Glomerular endothelial cell (primary cell): ENCODE results near the gene MYO5A. TPM values are rescaled to one million over a fixed set of nuclear protein-coding genes. Genes with fewer than 3 reads are reported as not detected.

Experiments
- DNase-seq: peaks from one replicate; pipeline ENCODE4 v3.0.0-alpha.2; 2011; ENCODE audit warnings: low read depth, low spot score; ENCODE audit errors: extremely low read depth
- total RNA-seq: library from RNA; depleted of rRNA; stranded (reverse); fragments of >200 nt; gene quantifications from 2 replicates; pipeline ENCODE4 v1.2.3, GENCODE V29; 2015

MYO5A gene
- total RNA-seq, 1 donor from 2014 or later: 70.9 TPM

DNA sequence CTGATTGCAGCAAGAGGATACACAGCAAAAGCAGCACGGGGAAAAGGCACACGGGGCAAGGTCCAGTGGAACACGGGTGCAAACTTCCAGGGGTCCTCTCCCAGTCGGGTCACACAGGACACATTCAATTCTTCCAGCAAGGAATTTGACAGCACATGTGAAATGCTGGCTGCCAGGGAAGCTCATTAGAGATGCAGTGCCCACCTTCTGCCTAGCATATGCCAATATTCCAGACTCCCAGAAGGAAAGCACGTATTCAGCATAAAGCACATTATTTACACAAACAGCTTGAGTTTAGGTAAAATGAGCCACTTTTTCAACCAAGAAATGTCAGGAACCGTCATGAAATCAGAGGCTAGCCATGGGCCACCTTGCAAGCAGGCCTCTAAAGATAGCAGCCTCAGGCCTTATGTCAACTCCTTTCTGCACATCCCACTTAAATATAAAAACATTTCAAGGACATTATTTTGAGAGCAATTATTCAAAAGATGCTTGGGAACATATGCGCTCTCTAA lies 252.4 kb downstream of the MYO5A start:
- DNase-seq: no peak

DNA sequence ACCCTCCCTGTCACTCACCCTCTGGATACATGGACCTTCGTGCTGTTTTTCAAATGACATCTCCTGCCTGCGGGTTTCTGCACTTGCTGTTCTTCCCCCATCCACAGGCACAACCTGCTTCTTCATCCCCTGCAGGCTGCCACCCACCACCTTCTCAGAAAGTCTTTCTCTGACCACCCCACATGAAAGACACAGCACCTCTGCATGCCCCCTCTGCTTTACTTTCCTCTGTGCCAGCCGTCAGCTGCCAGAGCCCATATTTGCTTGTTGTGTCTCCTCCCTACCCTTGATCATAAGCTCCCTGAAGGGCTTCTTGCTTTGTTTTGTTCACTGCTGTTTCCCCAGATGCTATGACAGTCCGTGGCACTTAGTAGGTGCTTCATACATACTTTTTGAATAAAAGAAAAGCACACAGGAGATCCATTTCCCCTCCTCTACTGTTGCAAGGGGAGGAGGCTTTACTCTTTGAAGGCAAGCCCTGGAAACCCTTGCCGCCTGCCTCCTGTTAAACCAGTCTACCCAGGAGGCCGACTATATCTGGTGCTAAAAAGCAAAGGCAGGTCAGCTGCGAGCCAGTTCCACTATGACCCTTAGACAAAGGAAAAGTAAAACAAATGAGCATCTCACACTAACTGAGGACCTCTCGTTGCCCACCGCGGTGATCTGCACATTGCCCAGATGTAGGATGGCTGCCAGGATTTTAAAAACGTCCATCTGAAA lies 265.0 kb downstream of the MYO5A start:
- no peak for DNase-seq

DNA sequence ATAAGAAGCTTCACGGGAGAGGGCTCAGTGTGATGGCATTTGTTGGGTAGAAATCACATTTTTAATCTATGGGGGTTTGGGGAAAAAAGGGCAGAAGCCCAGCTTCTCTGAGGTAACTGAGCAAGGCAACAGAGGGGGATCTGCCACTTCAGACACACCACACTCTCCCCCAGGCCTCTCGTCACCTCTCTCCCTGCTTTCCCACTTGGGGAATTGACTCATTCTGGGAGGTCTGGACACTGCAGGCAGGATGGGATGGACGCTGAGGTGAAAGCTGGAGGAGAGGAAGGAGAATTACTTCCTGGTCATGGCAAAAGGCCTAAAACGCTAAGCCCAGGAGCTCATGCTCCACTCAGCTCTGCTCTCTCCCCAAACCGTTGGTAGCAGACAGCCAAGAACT lies 266.3 kb downstream of the MYO5A start:
- DNase-seq: no peak

DNA sequence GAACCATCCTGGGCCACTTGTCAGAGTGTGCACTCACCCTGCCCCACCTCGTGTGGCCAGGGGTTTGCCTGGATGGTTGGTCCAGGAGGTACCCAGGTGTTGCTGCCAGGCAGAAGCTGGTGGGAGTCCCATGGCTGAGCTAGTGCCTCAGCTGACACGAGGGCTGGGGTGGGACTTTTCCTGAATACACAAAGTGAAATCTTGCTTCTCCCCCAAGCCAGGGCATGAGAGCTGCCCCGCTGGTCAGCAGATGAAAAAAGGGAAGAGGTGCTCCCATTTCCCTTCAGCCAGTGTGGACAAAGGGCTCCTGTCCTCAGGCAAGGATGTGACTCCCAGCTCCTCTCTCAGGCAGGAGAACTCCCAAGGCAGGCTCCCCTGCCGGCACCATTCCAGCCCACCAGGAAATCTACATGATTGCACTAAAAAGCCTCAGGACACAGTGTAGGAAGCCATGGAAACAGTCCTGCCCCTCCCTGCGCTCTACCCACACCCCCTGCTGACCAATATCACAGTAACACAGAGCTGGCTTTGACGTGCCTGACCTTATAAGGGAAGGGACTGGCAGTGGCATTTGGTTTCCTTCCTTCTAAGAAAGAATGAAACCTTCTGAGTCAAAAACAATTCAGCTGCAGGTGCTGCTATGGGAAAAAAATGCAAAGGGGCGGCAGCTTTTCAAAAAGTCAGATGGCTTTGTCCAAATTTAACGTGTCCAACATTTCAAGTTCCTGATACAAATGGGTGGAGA lies 267.0 kb downstream of the MYO5A start:
- peak; percentile 93 for DNase-seq

DNA sequence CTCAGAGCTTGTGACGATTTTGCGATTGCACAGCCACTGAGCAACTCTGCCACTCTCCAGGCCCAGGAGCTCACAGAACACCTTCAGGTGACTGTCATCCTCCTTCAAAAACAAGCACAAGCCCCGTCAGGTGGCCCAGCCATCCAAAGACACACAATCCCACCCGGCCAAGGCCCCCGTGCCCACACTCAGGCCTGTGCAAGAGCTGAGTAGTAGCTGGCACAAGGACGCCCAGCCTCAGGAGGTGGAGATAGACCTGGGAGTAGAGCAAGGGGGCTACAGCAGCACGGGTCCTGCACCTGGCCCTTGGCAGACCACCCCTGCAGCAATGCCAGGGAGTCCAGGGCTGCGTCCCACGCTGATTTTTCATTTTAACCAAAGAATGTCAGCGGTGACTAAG lies 267.7 kb downstream of the MYO5A start:
- DNase-seq: no peak

DNA sequence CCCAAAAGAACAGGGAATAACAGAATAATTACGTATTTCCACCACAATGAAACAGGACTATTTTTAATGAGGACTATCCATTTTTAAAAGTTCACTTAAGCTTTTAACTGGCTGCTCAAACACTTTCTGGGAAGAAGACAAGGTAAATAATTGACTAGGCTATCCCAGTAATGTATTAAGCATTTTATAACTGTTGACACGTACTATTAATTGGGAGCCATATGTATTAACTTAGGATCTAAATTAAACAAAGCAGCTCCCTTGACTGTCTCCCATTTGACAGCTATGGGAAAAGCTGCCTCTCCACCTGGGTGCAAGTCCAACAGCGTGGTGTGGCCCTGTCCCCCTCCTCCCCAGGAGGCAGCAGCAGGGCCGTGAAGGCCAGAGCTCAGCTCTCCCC lies 269.2 kb downstream of the MYO5A start:
- DNase-seq: no peak

DNA sequence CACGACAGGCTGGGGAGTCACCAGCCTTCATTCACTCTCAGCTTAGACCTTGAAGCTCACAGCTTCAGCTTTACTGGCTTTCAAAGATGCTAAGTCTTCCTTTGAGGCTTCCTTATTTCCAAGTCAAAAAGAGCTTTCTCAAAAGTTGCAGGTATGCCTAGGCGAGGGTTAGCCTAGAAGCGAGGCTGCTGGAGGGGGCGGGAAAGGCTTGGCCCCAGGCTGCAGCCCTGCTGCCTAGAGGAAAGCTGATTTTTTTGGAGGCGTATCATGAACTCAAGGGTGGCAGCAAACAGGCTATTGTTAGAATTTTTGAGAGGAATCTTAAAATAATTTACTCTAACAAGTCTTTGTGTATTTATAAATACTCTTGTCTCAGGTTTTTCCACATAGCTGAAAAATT lies 270.2 kb downstream of the MYO5A start:
- DNase-seq: no peak

DNA sequence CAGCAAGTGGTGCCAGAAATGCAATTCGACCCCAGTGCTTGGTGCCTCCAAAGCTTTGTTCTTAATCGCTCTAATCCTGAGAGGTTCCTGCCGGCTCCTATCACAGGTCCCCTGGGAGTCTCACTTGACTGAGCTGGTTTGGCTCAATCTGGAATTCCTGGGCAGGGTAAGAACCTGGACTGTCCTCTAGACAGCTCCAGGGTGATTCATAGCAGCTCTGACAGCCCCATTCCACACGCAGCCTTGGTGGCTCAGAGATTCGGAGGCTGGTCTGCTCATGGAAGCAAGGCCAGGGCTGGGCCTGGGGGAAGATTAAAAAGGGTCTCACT lies 271.0 kb downstream of the MYO5A start:
- DNase-seq: no peak

Other genes starting within 250 kb of the MYO5A start
- gene MYO5C, start 233.1 kb downstream of the MYO5A start, total RNA-seq: 26.8 and 33.4 TPM in 2 replicates
- 122 and 126 TPM in 2 replicates for gene ARPP19, start 40.1 kb upstream of the MYO5A start, total RNA-seq
- 14.4 and 36.0 TPM in 2 replicates for gene ATOSA, start 150.5 kb upstream of the MYO5A start, total RNA-seq